HG02678 (cell line): ENCODE measurements around the gene ARL4A.
"Not testable (repeated sequence)": the region's sequence is repeated elsewhere in the genome, so short reads cannot be mapped to it uniquely, and the experiment has no call there.

Source experiments
- ATAC-seq: cut with Tn5 transposase; IDR thresholded peaks from one replicate; pipeline ENCODE4 v1.9.1; 2021; ENCODE audit warnings: mild to moderate bottlenecking, moderate library complexity; ENCODE audit not compliant: unreplicated experiment

Gene ARL4A, protein sequence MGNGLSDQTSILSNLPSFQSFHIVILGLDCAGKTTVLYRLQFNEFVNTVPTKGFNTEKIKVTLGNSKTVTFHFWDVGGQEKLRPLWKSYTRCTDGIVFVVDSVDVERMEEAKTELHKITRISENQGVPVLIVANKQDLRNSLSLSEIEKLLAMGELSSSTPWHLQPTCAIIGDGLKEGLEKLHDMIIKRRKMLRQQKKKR

DNA sequence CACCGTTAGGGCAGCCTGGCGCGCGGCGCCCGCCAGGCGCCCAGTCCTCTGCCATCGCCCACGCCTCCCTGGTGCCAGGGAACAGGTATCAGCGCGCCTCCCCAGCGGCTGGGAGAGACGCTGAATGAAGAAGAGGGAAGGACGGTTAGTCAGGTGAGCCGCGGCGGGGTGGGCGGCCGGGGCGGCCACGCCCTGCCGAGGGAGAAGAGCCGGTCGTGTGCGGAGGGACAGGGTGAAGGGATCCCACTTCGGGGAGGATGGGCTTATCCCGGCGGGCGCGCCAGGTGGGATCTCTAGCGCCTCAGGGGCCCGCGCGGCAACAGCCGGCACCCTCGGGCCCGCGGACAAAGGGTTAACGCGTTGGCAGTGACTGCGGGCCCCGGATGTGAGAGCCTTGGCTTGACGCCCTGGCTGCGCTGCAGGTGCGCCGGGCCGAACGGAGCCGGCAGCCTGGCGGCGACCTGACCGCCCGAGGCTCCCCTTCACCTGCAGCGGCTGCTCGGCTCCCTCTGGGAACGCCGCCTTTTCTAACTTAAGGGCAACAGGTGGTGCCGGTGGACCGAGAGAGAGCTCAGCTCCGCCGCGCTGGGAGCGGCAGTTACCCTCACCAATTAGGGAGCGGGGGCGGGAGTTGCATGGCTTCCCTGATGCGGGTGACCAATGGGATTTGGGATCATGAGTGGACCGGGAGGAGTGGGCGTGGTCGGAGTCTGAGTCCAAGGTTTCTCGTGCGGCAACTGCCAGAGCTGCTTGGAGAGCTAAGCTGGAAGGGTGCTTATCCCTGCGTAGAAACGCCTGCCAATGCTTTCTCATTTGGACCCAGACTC lies at the start of gene ARL4A:
Gene ARL4A (plus strand): TSS at position 743 of the 827 bp plus-strand sequence. CDS start 622 bp downstream, outside the sequence.
- peak; percentile 80 for ATAC-seq

- ATAC-seq = peak; percentile 49
These were observed 49.4 kb upstream of the ARL4A start for GRCh38 chr7:12637819-12638592.

DNA sequence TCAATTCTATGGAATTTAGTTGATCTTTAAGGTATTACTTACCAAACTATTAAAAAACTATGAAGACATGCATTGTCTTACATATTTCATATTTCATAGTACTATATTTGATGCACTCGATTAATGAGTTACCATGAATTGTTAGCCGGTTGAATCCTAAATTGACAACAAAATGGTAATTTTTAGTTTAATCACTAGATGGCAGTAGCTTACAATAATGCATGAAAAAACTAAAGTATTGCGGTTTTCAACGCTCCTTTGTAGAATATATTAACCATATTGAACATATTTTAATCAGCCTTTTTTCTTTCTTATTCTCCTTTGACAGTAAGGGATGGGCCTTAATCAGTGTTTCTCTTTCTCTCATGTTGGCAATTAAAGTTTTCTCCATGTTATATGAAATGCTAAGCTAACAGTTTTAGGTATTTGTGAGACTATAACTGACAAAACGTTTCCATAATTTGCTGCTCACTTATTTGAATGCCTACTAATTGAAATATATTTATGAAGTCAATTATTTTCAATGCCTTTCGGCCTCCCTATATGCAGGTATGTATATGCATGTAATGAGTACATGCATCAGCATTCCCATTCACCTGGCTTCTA lies 48.5 kb upstream of the ARL4A start:
- peak; percentile 37 for ATAC-seq

- ATAC-seq = no peak
These were observed 46.9 kb upstream of the ARL4A start for GRCh38 chr7:12640299-12641096.

- no peak for ATAC-seq
These were observed 46.2 kb upstream of the ARL4A start for GRCh38 chr7:12641196-12641595.

DNA sequence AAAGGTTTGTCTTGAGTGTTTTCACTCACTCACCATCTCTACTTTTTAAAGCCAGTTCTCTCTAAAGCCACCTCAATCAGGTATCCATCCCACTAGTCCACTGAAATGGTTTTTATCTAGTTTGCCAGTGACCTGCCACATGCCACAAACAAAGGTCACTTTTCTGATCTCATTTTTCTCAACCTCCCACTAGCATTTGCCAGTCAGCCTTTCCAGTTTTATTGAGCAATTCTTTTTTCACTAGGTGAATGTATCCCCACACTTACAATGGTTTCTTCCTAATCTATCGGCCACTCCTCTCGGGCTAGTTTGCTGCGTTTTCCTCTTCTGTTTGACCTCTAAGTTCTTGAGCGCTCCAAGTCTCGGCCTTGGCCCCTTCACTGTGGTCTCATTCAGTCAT lies 44.9 kb upstream of the ARL4A start:
- ATAC-seq = no peak

DNA sequence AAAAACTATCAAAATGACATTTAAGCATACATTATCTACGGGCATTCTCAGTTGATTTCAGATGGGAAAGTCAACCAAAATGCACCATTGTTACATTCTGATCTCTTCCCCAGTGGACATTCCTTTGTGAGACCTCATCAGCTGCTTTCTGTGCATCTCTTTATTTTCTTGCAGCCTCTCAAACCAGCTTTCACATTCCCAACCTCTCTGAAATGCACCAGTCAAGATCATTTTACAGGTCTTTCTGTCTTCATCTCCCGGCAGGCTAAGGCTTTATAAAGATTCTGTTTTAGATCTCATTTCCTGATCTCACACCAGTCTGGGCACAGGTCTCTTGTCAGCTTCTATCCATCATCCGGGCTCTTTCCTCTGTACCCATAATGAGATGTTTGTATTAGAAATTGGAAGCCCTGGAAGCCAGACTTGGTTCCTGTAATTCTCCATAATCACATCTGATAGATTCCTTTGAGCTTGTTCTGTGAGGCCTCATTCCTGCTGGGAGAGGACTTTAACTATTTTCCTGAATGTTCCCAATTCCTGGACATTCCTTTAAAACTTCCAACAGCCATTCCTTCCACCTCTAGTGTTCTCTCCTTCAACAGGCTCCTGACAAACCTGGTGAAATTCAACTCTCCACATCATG lies 44.3 kb upstream of the ARL4A start:
- ATAC-seq = no peak

DNA sequence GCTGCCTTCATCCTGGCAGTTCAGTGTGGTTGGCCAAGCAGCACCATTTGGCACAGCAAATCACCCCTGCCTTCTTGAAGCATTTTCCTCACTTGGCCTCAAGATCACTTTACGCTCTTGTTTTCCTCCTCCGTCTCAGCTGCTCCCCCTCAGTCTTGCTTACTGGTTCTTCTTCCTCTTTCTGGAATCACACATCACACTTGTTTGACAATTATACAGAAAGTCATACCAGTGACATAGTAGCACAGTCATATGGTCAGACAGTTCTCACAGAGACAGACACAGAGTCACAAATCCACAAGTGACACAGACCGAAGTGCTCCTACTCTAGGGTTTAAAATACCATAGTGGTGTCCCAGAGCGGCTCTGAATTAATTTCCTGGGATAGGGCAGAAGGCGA lies 43.8 kb upstream of the ARL4A start:
- no peak for ATAC-seq

DNA sequence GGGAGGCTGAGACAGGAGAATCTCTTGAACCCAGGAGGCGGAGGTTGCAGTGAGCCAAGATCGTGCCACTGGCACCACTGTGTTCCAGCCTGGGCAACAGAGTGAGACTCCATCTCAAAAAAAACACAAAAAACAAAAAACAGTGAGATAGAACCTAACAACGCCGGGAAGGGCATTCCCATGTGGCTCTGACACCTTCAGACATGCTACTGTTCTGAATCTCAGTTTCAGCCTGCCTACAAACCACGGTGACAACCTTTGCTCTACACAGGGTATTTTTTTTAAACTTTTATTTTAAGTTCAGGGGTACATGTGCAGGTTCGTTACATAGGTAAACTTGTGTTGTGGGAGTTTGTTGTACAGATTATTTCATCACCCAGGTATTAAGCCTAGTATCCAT lies 42.2 kb upstream of the ARL4A start:
- not testable (repeated sequence) for ATAC-seq

DNA sequence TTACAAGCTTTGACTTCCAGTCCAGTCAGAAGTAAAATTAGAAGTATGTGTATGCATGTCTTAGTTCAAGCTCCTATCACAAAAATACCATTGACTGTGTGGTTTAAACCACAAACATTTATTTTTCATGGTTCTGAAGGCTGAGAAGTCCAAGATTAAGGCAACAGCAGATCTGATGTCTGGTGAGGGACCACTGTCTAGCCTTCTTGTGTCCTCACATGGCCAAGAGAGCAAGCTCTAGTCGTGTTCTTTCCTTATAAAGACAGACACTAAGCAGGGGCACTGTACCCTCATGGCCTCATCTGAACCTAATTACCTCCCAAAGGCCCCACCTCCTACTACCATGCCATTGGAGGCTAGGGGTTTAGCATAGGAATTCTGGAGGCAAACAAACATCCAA lies 41.3 kb upstream of the ARL4A start:
- no peak for ATAC-seq

DNA sequence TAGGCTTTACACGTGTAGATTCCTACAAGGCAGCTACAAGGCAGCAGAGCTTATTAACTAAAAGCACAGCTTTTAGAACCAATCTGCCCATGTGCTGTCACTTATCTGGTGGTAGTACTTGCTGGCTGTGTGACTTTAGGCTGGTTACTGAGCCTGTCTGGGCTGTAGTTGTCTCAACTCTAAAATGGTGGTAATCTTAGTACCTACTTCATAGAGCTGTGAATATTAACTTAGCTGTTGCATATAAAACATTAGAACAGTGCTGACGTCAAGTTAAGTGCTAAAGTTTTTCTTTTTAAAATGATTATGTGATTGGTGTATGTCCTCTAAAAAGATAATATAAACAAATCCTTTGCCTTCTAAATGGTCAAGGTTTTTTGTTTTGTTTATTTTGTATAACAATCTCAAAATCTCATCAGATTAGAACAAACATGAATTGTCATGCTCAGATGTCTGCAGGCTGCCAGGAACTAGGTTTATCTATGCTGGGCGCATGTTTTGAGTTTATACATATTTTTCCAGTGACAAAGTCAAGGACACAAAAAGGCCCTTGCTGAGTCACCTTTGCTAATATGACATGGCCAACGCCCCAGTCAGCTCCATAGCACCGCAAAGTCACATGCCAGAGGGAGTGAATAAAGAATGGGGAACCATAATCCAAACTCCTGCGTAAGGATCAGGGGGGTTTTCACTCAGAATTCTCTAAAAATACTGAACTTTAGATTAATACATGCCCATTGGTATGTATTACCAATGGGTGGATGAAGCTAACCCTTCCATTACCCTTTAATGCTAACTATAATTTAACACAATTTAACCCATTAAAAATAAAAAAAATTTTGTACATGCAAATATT lies 39.8 kb upstream of the ARL4A start:
- ATAC-seq = no peak

- no peak for ATAC-seq
These were observed 38.6 kb upstream of the ARL4A start for GRCh38 chr7:12648704-12649261.

DNA sequence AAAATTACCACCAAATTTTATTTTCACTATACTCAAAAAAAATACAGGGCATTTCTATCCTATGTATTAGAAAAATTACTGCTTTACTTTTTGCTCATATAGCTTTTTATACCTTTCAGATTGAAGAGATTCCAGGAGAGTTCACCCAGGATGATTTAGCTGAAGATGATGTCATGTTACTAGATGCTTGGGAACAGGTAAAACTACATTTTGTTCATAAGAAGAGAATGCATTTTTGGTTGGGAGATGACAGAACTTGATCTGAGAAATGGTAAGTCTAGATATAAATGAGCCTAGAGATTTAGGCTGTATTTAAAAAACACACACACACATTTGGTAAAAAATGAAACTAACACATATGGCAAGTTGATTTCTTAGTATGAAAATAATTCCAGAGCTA lies 38.1 kb upstream of the ARL4A start:
- no peak for ATAC-seq

DNA sequence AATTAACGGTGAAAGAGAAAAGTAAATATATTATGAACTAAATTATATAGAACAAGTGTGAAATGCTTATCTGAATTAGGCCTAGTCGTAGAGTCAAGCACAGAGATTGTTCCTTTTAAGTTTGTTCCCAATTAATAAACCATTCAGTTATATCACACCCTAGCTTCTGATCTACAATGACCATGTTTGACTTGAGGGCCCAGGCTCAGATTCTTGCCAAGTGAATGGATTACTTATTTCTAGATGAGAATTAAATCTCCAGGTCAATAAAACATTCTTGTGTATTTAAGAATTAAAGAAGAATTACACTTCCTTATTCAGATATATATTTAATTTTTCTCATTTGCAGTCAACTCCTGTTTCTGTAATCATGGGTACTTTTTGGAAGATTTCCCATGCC lies 37.4 kb upstream of the ARL4A start:
- no peak for ATAC-seq

DNA sequence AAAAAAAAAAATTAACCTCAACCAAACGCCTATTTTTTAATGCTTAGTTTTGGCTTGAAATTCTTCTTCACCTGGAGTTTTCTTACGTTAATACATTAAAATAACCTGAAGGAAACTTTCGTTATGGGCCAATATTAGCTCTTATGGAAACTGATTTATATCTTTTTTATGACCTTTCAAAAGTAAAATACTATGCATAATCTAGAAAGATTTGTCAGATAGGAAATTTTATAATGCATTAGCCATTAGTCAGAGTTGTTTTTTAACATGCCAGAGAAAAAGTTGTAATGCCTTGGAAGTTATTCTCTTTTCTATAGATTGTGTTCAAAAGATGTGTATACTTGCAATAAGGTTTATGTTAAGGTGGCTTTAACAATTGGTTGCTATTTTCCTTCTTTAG lies 34.3 kb upstream of the ARL4A start:
- no peak for ATAC-seq

DNA sequence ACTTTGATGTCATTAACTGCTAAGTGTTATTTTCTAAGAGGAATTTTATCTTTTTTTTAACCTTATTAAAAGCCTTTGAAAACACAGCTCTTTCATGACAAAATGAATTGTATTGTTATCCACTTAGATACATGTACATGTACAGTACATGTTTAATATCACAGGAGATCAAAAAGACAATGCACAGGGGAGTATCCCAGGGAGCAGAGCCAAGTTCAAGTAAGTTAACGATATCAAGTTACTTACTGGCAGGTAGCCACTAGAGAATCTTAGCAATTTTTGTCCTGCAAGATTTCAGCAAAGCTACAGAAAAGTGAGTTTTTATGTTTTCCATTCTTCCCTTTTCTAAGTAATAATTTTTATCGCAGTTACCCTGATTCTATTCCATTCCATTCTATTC lies 33.9 kb upstream of the ARL4A start:
- no peak for ATAC-seq

- no peak for ATAC-seq
These were observed 32.3 kb upstream of the ARL4A start for GRCh38 chr7:12655161-12655560.

DNA sequence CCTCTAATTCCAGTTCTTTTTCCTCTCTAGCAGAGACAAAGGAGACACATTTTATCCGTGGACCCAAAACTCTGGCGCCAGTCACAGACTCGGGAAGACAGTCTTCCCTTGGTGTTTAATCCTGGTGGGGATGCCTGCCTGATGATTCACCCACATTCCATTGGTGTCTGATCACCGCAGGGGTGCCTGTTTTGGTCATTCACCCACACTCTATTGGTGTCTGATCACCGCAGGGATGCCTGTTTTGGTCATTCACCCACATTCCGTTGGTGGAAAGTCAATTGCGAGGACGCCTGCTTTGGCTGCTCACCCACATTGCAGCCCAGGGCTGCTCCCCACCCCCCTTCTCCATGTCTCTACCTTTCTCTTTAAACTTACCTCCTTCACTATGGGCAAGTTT lies 27.0 kb upstream of the ARL4A start:
- not testable (repeated sequence) for ATAC-seq

GRCh38 chr7:12660986-12661385 lies 26.4 kb upstream of the ARL4A start:
- ATAC-seq = not testable (repeated sequence)
